GM23248 (cell line): Measurements from ENCODE around the gene CAMKMT. TPM values are rescaled to one million over a fixed set of nuclear protein-coding genes. Genes with fewer than 3 reads are reported as not detected.

Source experiments
- DNase-seq: peaks from one replicate; pipeline ENCODE4 v3.0.0-alpha.2; 2015
- H2AFZ ChIP-seq: fragments of 200-600 bp; sonication (generic); 2 replicates; pipeline ENCODE4 v1.6.1; 2016; ENCODE audit warnings: antibody characterized with exemption
- H3F3A ChIP-seq: fragments of 200-600 bp; sonication (generic); 2 replicates; pipeline ENCODE4 v1.6.1; 2016; ENCODE audit warnings: mild to moderate bottlenecking, antibody characterized with exemption, mixed run types; ENCODE audit not compliant: insufficient read depth
- H3K27ac ChIP-seq: fragments of 200-600 bp; sonication (generic); 2 replicates; pipeline ENCODE4 v1.5.1; 2016; ENCODE audit warnings: mild to moderate bottlenecking
- H3K27me3 ChIP-seq: fragments of 200-600 bp; sonication (generic); replicated peaks from 2 replicates; pipeline ENCODE4 v1.6.1; 2016; ENCODE audit warnings: mild to moderate bottlenecking; ENCODE audit not compliant: insufficient read depth
- H3K36me3 ChIP-seq: fragments of 200-600 bp; sonication (generic); 2 replicates; pipeline ENCODE4 v1.6.1; 2016; ENCODE audit warnings: low read depth, mild to moderate bottlenecking
- H3K4me1 ChIP-seq: fragments of 200-600 bp; sonication (generic); 2 replicates; pipeline ENCODE4 v1.6.1; 2016; ENCODE audit warnings: mild to moderate bottlenecking; ENCODE audit not compliant: insufficient read depth
- H3K4me2 ChIP-seq: fragments of 200-600 bp; sonication (generic); one replicate; pipeline ENCODE4 v1.6.1; 2016; ENCODE audit warnings: mild to moderate bottlenecking; ENCODE audit not compliant: unreplicated experiment
- H3K4me3 ChIP-seq: fragments of 200-600 bp; sonication (generic); 2 replicates; pipeline ENCODE4 v1.5.1; 2016; ENCODE audit warnings: mild to moderate bottlenecking
- H3K79me2 ChIP-seq: fragments of 200-600 bp; sonication (generic); 2 replicates; pipeline ENCODE4 v1.6.1; 2016; ENCODE audit warnings: mild to moderate bottlenecking; ENCODE audit not compliant: insufficient read depth
- H3K9ac ChIP-seq: fragments of 200-600 bp; sonication (generic); 2 replicates; pipeline ENCODE4 v1.6.1; 2016; ENCODE audit warnings: mild to moderate bottlenecking
- H3K9me2 ChIP-seq: fragments of 200-600 bp; sonication (generic); 2 replicates; pipeline ENCODE4 v1.6.1; 2016; ENCODE audit warnings: mixed run types, mild to moderate bottlenecking, moderate library complexity; ENCODE audit not compliant: insufficient read depth
- H3K9me3 ChIP-seq: fragments of 200-600 bp; sonication (generic); one replicate; pipeline ENCODE4 v1.6.1; 2017; ENCODE audit warnings: low read depth
- H4K20me1 ChIP-seq: fragments of 200-600 bp; sonication (generic); 2 replicates; pipeline ENCODE4 v1.6.0; 2016; ENCODE audit not compliant: insufficient read depth
- EZH2 ChIP-seq: fragments of 200-600 bp; sonication (generic); IDR thresholded peaks from 2 replicates; pipeline ENCODE4 v1.6.1; 2018; ENCODE audit warnings: antibody characterized with exemption, mild to moderate bottlenecking; ENCODE audit not compliant: insufficient read depth, poor library complexity, severe bottlenecking
- EZH2phosphoT487 ChIP-seq: fragments of 200-600 bp; sonication (generic); IDR thresholded peaks from 2 replicates; pipeline ENCODE4 v1.6.1; 2018; ENCODE audit warnings: antibody characterized with exemption, moderate library complexity, mild to moderate bottlenecking, low read depth; ENCODE audit not compliant: insufficient read depth
- WGBS, 2 experiments: methylation state at CpG; one replicate each; pipeline ENCODE4 v1.1.6; 2015 to 2017; ENCODE audit warnings: low lambda C conversion rate in 2 of 2, low coverage in 1 of 2; ENCODE audit errors: missing lambda C conversion rate in 2 of 2; 5-methylcytosine and 5-hydroxymethylcytosine counted together
- in situ Hi-C: fragments of 300-500 bp; cut with MboI; formaldehyde crosslinking; loops from 2 replicates; pipeline ENCODE4 v1.15.0; 2020
- polyA plus RNA-seq: library from polyadenylated mRNA; unstranded; fragments of >200 nt; fragmentation: Nextera tagmentation; extraction: Ambion mirVana; gene quantifications from 2 replicates; pipeline ENCODE4 v1.2.1, GENCODE V29; 2016
- total RNA-seq: library from RNA; depleted of rRNA; stranded (reverse); fragments of >200 nt; shearing (Covaris generic); gene quantifications from 2 replicates; pipeline ENCODE4 v1.2.3, GENCODE V29; 2014

Gene CAMKMT
- total and polyA plus RNA-seq, 2 experiments from 2014 or later = 3.1 to 6.9 TPM

DNA sequence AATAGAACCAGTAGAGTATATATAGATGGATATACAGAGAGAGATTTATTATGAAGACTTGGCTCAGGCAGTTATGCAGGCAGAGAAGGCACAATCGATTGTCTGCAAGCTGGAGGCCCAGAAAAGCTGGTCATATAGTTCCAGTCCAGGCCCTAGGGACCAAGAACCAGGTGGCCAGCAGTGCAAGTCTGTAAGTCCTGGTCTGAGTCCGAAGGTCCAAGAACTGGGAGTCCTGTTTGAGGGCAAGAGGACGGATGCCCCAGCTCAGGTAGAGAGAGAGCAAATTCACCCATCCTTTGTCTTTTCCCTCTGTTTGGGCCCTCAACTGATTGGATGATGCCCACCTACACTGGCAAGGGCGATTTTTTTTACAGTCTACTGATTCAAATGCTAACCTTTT is 164.6 kb downstream of the CAMKMT start:
- no peak overlapping the region for H3K4me3 ChIP-seq
- in situ Hi-C loops = no loop called here
- no peaks in the 10 kb centered on the region for H3K27me3 ChIP-seq

GRCh38 chr2:44528595-44528994 is 166.8 kb downstream of the CAMKMT start:
- Histone ChIP-seq H3F3A (peaks cover 11% of the 10 kb centered on the region; the same call in 1 of the 2 replicates), H3K4me3 (peak overlapping the region; percentile 50), H4K20me1 (no peaks in the 10 kb centered on the region), H3K36me3 (no peaks in the 10 kb centered on the region), H2AFZ (no peak overlapping the region), H3K9me2 (no peaks in the 10 kb centered on the region), H3K27me3 (no peaks in the 10 kb centered on the region), H3K9me3 (no peaks in the 10 kb centered on the region), H3K9ac (peak overlapping the region; percentile 29; the same call in 1 of the 2 replicates), H3K79me2 (no peaks in the 10 kb centered on the region), H3K4me1 (peaks cover 30% of the 10 kb centered on the region), H3K27ac (peak overlapping the region; percentile 55), H3K4me2 (peak overlapping the region; percentile 64)
- TF ChIP-seq EZH2 = no peak
- no peak for TF ChIP-seq EZH2phosphoT487
- DNase-seq = peak; percentile 89
- in situ Hi-C loops = no loop called here
- WGBS, 2 experiments = 50 to 75% methylated on average over 1 of the region's 1 CpG

More for the DNA sequence above, 164.6 kb downstream of the CAMKMT start:
- Histone ChIP-seq H3K4me2 (no peak overlapping the region), H3K36me3 (no peaks in the 10 kb centered on the region), H3K27ac (no peak overlapping the region), H3K9me3 (no peaks in the 10 kb centered on the region), H2AFZ (no peak overlapping the region), H4K20me1 (no peaks in the 10 kb centered on the region), H3K4me1 (peaks cover 30% of the 10 kb centered on the region), H3F3A (peaks cover 11% of the 10 kb centered on the region; the same call in 1 of the 2 replicates), H3K79me2 (no peaks in the 10 kb centered on the region), H3K9me2 (no peaks in the 10 kb centered on the region), H3K9ac (no peak overlapping the region)
- DNase-seq = no peak
- TF ChIP-seq EZH2 = no peak
- no peak for TF ChIP-seq EZH2phosphoT487
- WGBS, 2 experiments = 96 to 98% methylated on average over 3 to 4 of the region's 4 CpGs

GRCh38 chr2:44529448-44529847 is 167.7 kb downstream of the CAMKMT start:
- Histone ChIP-seq H4K20me1 (no peaks in the 10 kb centered on the region), H3K27me3 (no peaks in the 10 kb centered on the region), H3K9ac (no peak overlapping the region), H2AFZ (no peak overlapping the region), H3K4me1 (peaks cover 30% of the 10 kb centered on the region), H3K27ac (peak overlapping the region; percentile 55; the same call in 1 of the 2 replicates), H3K79me2 (no peaks in the 10 kb centered on the region), H3K9me3 (no peaks in the 10 kb centered on the region), H3F3A (peaks cover 10% of the 10 kb centered on the region; the same call in 1 of the 2 replicates), H3K4me2 (peak overlapping the region; percentile 64), H3K9me2 (0 out of 2 replicates have a peak, but pooled peaks cover 2% of the 10 kb centered on the region), H3K4me3 (no peak overlapping the region), H3K36me3 (no peaks in the 10 kb centered on the region)
- DNase-seq = no peak
- in situ Hi-C loops = no loop called here
- no peak for TF ChIP-seq EZH2phosphoT487
- TF ChIP-seq EZH2 = no peak

- Histone ChIP-seq H3K27me3 (no peaks in the 10 kb centered on the region), H3K9ac (no peak overlapping the region), H2AFZ (no peak overlapping the region), H3K4me2 (no peak overlapping the region), H3K36me3 (no peaks in the 10 kb centered on the region), H4K20me1 (no peaks in the 10 kb centered on the region), H3K79me2 (no peaks in the 10 kb centered on the region), H3K4me3 (no peak overlapping the region), H3F3A (peaks cover 8% of the 10 kb centered on the region; the same call in 1 of the 2 replicates), H3K4me1 (peaks cover 27% of the 10 kb centered on the region), H3K9me2 (0 out of 2 replicates have a peak, but pooled peaks cover 2% of the 10 kb centered on the region), H3K27ac (no peak overlapping the region), H3K9me3 (no peaks in the 10 kb centered on the region)
- no peak for DNase-seq
- WGBS, 2 experiments = 95 to 96% methylated on average over 2 of the region's 2 CpGs
- in situ Hi-C loops = no loop called here
- TF ChIP-seq EZH2 (no peak), EZH2phosphoT487 (no peak)
Measured at GRCh38 chr2:44531289-44531688, 169.5 kb downstream of the CAMKMT start.
